Measurements from ENCODE around the gene FN3K. TPM values are rescaled to one million over a fixed set of nuclear protein-coding genes. Genes with fewer than 3 reads are reported as not detected.

Gene FN3K
- total and polyA plus RNA-seq, 2 of the 8 experiments (the other 6 are each of a cell fraction or from before 2014, with no cell fraction given): 0.88 to 14.2 TPM

GRCh38 chr17:82696916-82697807 lies 38.3 kb upstream of the FN3K start:
- H3K27me3 ChIP-seq (replicated peaks in 1 of 4; ENCODE audit: control insufficient read depth in 3 of 4, extremely low read depth in 1 of 4, insufficient read depth in 3 of 4, low read length in 3 of 4): peaks cover 16 to 34% (median 24%) of the 10 kb centered on the region in 4 experiments
- H4K91ac ChIP-seq (replicated peaks; ENCODE audit: insufficient read length, low read length): no peak overlapping the region
- FAIRE-seq (no peak), DNase-seq (ENCODE audit: low read depth in 1 of 2, low spot score in 2 of 2) (peak in 1 of 2 experiments; percentile 59)
- no peak overlapping the region for H3K14ac ChIP-seq (ENCODE audit: insufficient read length)
- H4K5ac ChIP-seq (ENCODE audit: insufficient read length, low read depth, low read length): no peak overlapping the region
- peaks cover 0 to 11% (median 6%) of the 10 kb centered on the region in 4 experiments; a peak in 4 of 7 replicates for H3K4me1 ChIP-seq (replicated peaks in 1 of 4; ENCODE audit: control insufficient read depth in 3 of 4, insufficient read depth in 4 of 4, low read length in 3 of 4)
- no peak overlapping the region for H3K9ac ChIP-seq (replicated peaks in 1 of 4; ENCODE audit: extremely low read depth in 1 of 4, low read depth in 3 of 4, low read length in 3 of 4)
- no peak overlapping the region for H3K23ac ChIP-seq (ENCODE audit: insufficient read length)
- WGBS, 2 experiments (ENCODE audit: extremely low coverage in 1 of 2, insufficient coverage in 1 of 2, insufficient read length in 1 of 2, insufficient replicate concordance in 2 of 2, low coverage in 1 of 2, low lambda C conversion rate in 2 of 2, missing lambda C conversion rate in 1 of 2): 41% methylated on average over 38 of the region's 48 CpGs; no CpG with 5 or more reads in 1 of the 2 experiments
- no peak overlapping the region for H3K56ac ChIP-seq (replicated peaks; ENCODE audit: insufficient read length, low read depth, low read length)
- H2BK5ac ChIP-seq (ENCODE audit: low read depth, low read length): no peak overlapping the region
- no peaks in the 10 kb centered on the region; a peak in 1 of 8 replicates for H3K36me3 ChIP-seq (ENCODE audit: control insufficient read depth in 2 of 4, insufficient read depth in 4 of 4, low read length in 3 of 4)
- peaks cover 8% of the 10 kb centered on the region; the same call in 1 of the 2 replicates for H3K23me2 ChIP-seq (ENCODE audit: low read depth, low read length)
- no peak overlapping the region for H2BK12ac ChIP-seq (ENCODE audit: low read depth, low read length)
- no peak overlapping the region for H3K4ac ChIP-seq (replicated peaks; ENCODE audit: insufficient read length, low read depth, low read length)
- no peak overlapping the region for H2AFZ ChIP-seq (ENCODE audit: low read length)
- no peaks in the 10 kb centered on the region for H3K79me2 ChIP-seq (ENCODE audit: control insufficient read depth in 1 of 2, insufficient read depth in 2 of 2, low read length in 2 of 2)
- H2BK120ac ChIP-seq (replicated peaks; ENCODE audit: low read depth, low read length): no peak overlapping the region
- peaks cover 0 to 9% of the 10 kb centered on the region in 2 experiments for H4K20me1 ChIP-seq (replicated peaks in 1 of 2; ENCODE audit: control insufficient read depth in 1 of 2, insufficient read depth in 2 of 2, low read length in 2 of 2)
- H3K27ac ChIP-seq (ENCODE audit: low read depth, low read length): no peak overlapping the region
- no peak overlapping the region for H2AK5ac ChIP-seq (ENCODE audit: low read depth, low read length)
- CTCF ChIA-PET (ENCODE audit: partially characterized antibody): interaction anchor here (0.9 to 1.7 kb wide), 4 partner anchors 9 to 59 kb away, joined by 3 to 9 read pairs (median 4); no protein-coding TSS in a partner anchor
- peak overlapping the region; percentile 71 to 83 for H3K4me2 ChIP-seq (ENCODE audit: insufficient read depth in 1 of 2, low read depth in 2 of 2, low read length in 2 of 2)
- H2BK15ac ChIP-seq (ENCODE audit: low read length): no peak overlapping the region
- H3K9me3 ChIP-seq (ENCODE audit: insufficient read depth in 2 of 2, low read depth in 1 of 2, low read length in 1 of 2): no peaks in the 10 kb centered on the region
- no peaks in the 10 kb centered on the region for H3K79me1 ChIP-seq (ENCODE audit: low read depth, low read length)
- POLR2A ChIA-PET (ENCODE audit: partially characterized antibody): interaction anchor here (1.0 to 1.3 kb wide), 2 partner anchors 11 to 58 kb away, joined by 4 to 5 read pairs; no protein-coding TSS in a partner anchor
- no peak overlapping the region for H3K18ac ChIP-seq (ENCODE audit: extremely low read depth, low read length)
- H4K8ac ChIP-seq (ENCODE audit: extremely low read depth, insufficient read depth, low read length): no peak overlapping the region; the same call in 1 of the 2 replicates
- no peak overlapping the region for H2BK20ac ChIP-seq (ENCODE audit: low read length)
- H3K4me3 ChIP-seq (ENCODE audit: extremely low read depth in 1 of 4, insufficient read depth in 2 of 4, low read depth in 3 of 4, low read length in 4 of 4): peak overlapping the region; percentile 24 to 66 (median 28)
- TF ChIP-seq RFX5 (IDR thresholded peaks at IDR 0.05; ENCODE audit: borderline replicate concordance, low read depth, low read length): no peak
- TF ChIP-seq ZNF274 (IDR thresholded peaks at IDR 0.05; ENCODE audit: borderline replicate concordance, extremely low read depth, low read length): no peak
- peak in 1 of 2 experiments; percentile 65; a peak in 1 of 4 replicates for TF ChIP-seq SIN3A (conservative IDR thresholded peaks at IDR 0.05 in 1 of 2, IDR thresholded peaks at IDR 0.05 in 1 of 2; ENCODE audit: low read depth in 1 of 2, low read length in 2 of 2)
- no peak for TF ChIP-seq POLR2A (IDR thresholded peaks at IDR 0.05; ENCODE audit: control extremely low read depth in 1 of 2, low read depth in 2 of 2, low read length in 2 of 2)
- peak; percentile 79 for TF ChIP-seq EZH2 (IDR thresholded peaks at IDR 0.05; ENCODE audit: low read depth, low read length, severe bottlenecking)
- TF ChIP-seq KDM5A (IDR thresholded peaks at IDR 0.05; ENCODE audit: low read length): no peak
- TF ChIP-seq USF2 (IDR thresholded peaks at IDR 0.05; ENCODE audit: low read length): no peak
- peak; percentile 61 for TF ChIP-seq KDM4A (IDR thresholded peaks at IDR 0.05; ENCODE audit: low read depth, low read length, severe bottlenecking)
- peak; percentile 61 for TF ChIP-seq SUZ12 (IDR thresholded peaks at IDR 0.05; ENCODE audit: low read length)
- TF ChIP-seq PHF8 (conservative IDR thresholded peaks at IDR 0.05; ENCODE audit: low read depth, low read length): no peak

Measured in H1 (cell line).